Duodenal mucosa (tissue), 2 donors: Measurements from ENCODE around the gene NABP2.

Experiments
- H3K27ac ChIP-seq: one replicate; pipeline ENCODE4 v1.7.0; 2013; ENCODE audit warnings: low read depth, low read length
- H3K27me3 ChIP-seq, 2 donors: one replicate each; pipeline ENCODE4 v1.7.0; 2013; ENCODE audit warnings: low read length in 2 of 2, control low read depth in 1 of 2; ENCODE audit not compliant: insufficient read depth in 2 of 2, control insufficient read depth in 1 of 2
- H3K36me3 ChIP-seq, 2 donors: one replicate each; pipeline ENCODE4 v1.7.0; 2013; ENCODE audit warnings: low read length in 2 of 2, control low read depth in 1 of 2; ENCODE audit not compliant: insufficient read depth in 2 of 2, control insufficient read depth in 1 of 2
- H3K4me1 ChIP-seq, 2 donors: one replicate each; pipeline ENCODE4 v1.7.0; 2013; ENCODE audit warnings: low read length in 2 of 2, control low read depth in 1 of 2; ENCODE audit not compliant: insufficient read depth in 2 of 2, control insufficient read depth in 1 of 2
- H3K4me3 ChIP-seq, 2 donors: one replicate each; pipeline ENCODE4 v1.7.0; 2013; ENCODE audit warnings: low read length in 2 of 2, low read depth in 1 of 2
- H3K9ac ChIP-seq, 2 donors: one replicate each; pipeline ENCODE4 v1.7.0; 2013; ENCODE audit warnings: low read length in 2 of 2, low read depth in 1 of 2
- H3K9me3 ChIP-seq, 2 donors: one replicate each; pipeline ENCODE4 v1.7.0; 2013; ENCODE audit warnings: low read length in 2 of 2, control low read depth in 1 of 2; ENCODE audit not compliant: control insufficient read depth in 1 of 2

NABP2 gene

GRCh38 chr12:56224102-56224701, at the start of gene NABP2:
TSS of gene NABP2 (plus strand) at chr12:56224342. CDS start at chr12:56224857, 515 bp downstream.
- peak within 1 kb of the TSS; percentile 60 to 85 for H3K9ac ChIP-seq
- no peaks in the 10 kb centered on the region for H3K9me3 ChIP-seq
- peaks cover 21 to 46% of the 10 kb centered on the region in 2 donors for H3K4me1 ChIP-seq
- peak within 1 kb of the TSS; percentile 22 for H3K27ac ChIP-seq
- H3K27me3 ChIP-seq: no peaks in the 10 kb centered on the region
- H3K4me3 ChIP-seq: peak within 1 kb of the TSS; percentile 69 to 86
- H3K36me3 ChIP-seq: peaks cover 0 to 8% of the 10 kb centered on the region in 2 donors

GRCh38 chr12:56178347-56178746, 45.8 kb upstream of the NABP2 start:
- Histone ChIP-seq H3K9me3 (no peaks in the 10 kb centered on the region), H3K9ac (no peak overlapping the region), H3K4me1 (no peaks in the 10 kb centered on the region), H3K4me3 (no peak overlapping the region), H3K36me3 (peaks cover 43 to 83% of the 10 kb centered on the region in 2 donors), H3K27ac (no peak overlapping the region), H3K27me3 (no peaks in the 10 kb centered on the region)

- no peak overlapping the region for H3K4me3 ChIP-seq
- H3K27me3 ChIP-seq: no peaks in the 10 kb centered on the region
- H3K9ac ChIP-seq: no peak overlapping the region
- H3K27ac ChIP-seq: no peak overlapping the region
- H3K9me3 ChIP-seq: no peaks in the 10 kb centered on the region
- peaks cover 22 to 41% of the 10 kb centered on the region in 2 donors for H3K36me3 ChIP-seq
- H3K4me1 ChIP-seq: peaks cover 12 to 20% of the 10 kb centered on the region in 2 donors
Measured at GRCh38 chr12:56186957-56187356, 37.2 kb upstream of the NABP2 start.

- Histone ChIP-seq H3K36me3 (peaks cover 21 to 30% of the 10 kb centered on the region in 2 donors), H3K4me1 (peaks cover 12 to 20% of the 10 kb centered on the region in 2 donors), H3K9me3 (no peaks in the 10 kb centered on the region), H3K9ac (peak overlapping the region; percentile 82 to 87), H3K27ac (no peak overlapping the region), H3K4me3 (peak overlapping the region; percentile 79 to 85), H3K27me3 (no peaks in the 10 kb centered on the region)
Measured at GRCh38 chr12:56188131-56188777, 35.9 kb upstream of the NABP2 start.

GRCh38 chr12:56188778-56189098, 35.4 kb upstream of the NABP2 start:
- peak overlapping the region; percentile 82 to 87 for H3K9ac ChIP-seq
- H3K27me3 ChIP-seq: no peaks in the 10 kb centered on the region
- H3K36me3 ChIP-seq: peaks cover 16 to 25% of the 10 kb centered on the region in 2 donors
- H3K9me3 ChIP-seq: no peaks in the 10 kb centered on the region
- peak overlapping the region; percentile 79 to 85 for H3K4me3 ChIP-seq
- peaks cover 12 to 20% of the 10 kb centered on the region in 2 donors for H3K4me1 ChIP-seq
- peak overlapping the region; percentile 53 for H3K27ac ChIP-seq

- Histone ChIP-seq H3K9me3 (no peaks in the 10 kb centered on the region), H3K27ac (peak within 1 kb of the TSS; percentile 80), H3K4me1 (peaks cover 12 to 20% of the 10 kb centered on the region in 2 donors), H3K4me3 (peak within 1 kb of the TSS; percentile 87 to 90), H3K36me3 (peaks cover 12 to 20% of the 10 kb centered on the region in 2 donors), H3K27me3 (no peaks in the 10 kb centered on the region), H3K9ac (peak within 1 kb of the TSS; percentile 91 to 94)
Measured at GRCh38 chr12:56189099-56189917, 34.8 kb upstream of the NABP2 start, which contains the start of gene SMARCC2. TSS of gene SMARCC2 (minus strand) at chr12:56189483. CDS start at chr12:56189461, 22 bp downstream.

- peaks cover 4 to 12% of the 10 kb centered on the region in 2 donors for H3K36me3 ChIP-seq
- peak overlapping the region; percentile 80 for H3K27ac ChIP-seq
- H3K4me1 ChIP-seq: peaks cover 12 to 20% of the 10 kb centered on the region in 2 donors
- H3K9ac ChIP-seq: peak overlapping the region; percentile 91 to 94
- H3K4me3 ChIP-seq: peak overlapping the region; percentile 87 to 90
- no peaks in the 10 kb centered on the region for H3K9me3 ChIP-seq
- H3K27me3 ChIP-seq: no peaks in the 10 kb centered on the region
Measured at GRCh38 chr12:56189918-56190694, 34.0 kb upstream of the NABP2 start.

- H3K27ac ChIP-seq: no peak overlapping the region
- H3K9ac ChIP-seq: peak overlapping the region; percentile 91 to 94
- peaks cover 2 to 8% of the 10 kb centered on the region in 2 donors for H3K36me3 ChIP-seq
- no peaks in the 10 kb centered on the region for H3K9me3 ChIP-seq
- H3K4me3 ChIP-seq: peak overlapping the region; percentile 87 to 90
- peaks cover 12 to 20% of the 10 kb centered on the region in 2 donors for H3K4me1 ChIP-seq
- no peaks in the 10 kb centered on the region for H3K27me3 ChIP-seq
Measured at GRCh38 chr12:56190695-56191155, 33.4 kb upstream of the NABP2 start.

GRCh38 chr12:56192582-56192981, 31.6 kb upstream of the NABP2 start:
- Histone ChIP-seq H3K4me3 (no peak overlapping the region), H3K4me1 (peaks cover 9 to 19% of the 10 kb centered on the region in 2 donors), H3K27me3 (no peaks in the 10 kb centered on the region), H3K27ac (no peak overlapping the region), H3K9ac (no peak overlapping the region), H3K9me3 (no peaks in the 10 kb centered on the region), H3K36me3 (no peaks in the 10 kb centered on the region)
